GM20431 (cell line): Measurements from ENCODE around the gene FASN.

Source experiments
- in situ Hi-C: fragments of 300-500 bp; cut with MseI, MboI; formaldehyde crosslinking; loops from one replicate; pipeline ENCODE4 v1.15.0; 2020; ENCODE audit warnings: low sequenced_read_pairs; ENCODE audit not compliant: unreplicated experiment

The FASN gene

DNA sequence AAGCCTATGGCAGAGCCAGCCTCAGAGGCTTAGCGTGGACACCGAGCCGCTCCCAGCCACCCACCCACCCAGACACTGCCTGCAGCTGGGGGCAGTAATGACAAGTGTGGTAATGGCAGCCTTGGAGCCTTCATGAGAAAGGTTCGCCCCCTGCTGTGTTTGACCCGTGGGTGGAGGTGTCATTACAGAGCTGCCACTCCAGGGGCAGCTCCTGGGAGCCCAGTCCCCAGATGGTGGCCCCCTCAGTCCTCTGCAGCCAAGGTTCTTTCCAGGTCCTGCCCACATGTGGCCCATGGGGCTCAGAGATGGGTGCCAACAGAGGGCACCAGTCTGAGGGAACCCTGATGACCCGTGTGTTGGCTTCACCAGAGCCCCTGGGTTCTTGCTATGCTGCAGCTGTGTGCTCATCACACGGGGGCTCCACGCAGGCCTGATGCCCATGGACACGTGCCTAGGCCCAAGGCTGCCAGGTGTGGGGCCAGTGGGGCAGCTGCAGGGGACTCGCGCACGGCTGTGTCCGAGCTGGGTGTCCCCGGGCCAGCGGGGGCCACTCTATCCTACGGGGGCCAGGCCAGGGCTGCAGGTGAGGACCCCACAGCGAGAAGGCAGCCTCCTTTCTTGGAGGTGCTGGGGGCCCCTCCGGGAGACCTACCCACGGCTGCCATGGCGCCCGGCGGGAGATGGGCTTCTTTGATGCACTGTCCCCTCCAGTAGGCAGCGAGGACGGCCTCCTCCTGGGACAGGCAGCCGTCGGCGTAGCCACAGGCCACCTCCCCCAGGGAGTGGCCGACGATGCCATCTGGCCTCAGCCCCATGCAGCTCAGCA lies 8.1 kb downstream of the FASN start:
- in situ Hi-C loops = no loop called here

DNA sequence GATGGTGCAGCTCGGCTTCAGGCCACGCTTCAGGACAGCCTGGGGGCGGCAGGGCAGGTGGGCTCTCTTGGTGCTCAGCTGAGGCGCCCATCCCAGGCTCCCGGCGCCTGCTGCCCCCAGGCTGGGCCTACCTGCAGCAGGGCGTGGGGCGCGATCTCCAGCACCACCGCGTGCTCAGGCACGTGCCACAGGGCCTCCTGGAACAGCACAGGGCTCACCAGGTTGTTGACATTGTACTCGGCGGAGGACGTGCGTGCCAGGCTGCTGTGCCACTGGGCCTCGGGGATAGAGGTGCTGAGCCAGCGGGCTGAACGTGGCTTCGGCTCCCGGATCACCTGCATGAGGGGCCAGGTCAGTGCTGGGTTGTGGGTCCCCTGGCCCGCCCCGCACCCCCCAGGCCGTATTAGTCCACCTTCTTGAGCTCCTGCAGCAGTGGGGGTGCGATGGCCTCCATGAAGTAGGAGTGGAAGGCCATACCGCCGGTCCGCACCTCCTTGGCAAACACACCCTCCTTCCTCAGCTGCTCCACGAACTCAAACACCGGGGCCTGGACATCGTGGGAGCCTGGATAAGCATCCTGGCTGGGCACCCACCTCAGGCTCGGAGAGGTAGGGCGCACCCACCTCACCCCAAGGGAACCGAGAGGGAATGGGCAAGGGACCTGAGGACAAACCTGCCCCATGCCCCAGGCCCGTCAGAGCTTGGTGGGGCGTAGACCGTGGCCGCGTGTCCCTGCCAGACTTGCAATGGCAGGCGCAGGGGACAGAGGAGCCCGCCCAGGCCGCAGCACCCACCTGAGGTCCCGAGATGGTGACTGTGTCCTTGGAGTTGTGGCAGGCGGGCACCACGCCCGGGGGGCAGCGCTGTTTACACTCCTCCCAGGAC lies 9.0 kb downstream of the FASN start:
- in situ Hi-C loops = no loop called here

DNA sequence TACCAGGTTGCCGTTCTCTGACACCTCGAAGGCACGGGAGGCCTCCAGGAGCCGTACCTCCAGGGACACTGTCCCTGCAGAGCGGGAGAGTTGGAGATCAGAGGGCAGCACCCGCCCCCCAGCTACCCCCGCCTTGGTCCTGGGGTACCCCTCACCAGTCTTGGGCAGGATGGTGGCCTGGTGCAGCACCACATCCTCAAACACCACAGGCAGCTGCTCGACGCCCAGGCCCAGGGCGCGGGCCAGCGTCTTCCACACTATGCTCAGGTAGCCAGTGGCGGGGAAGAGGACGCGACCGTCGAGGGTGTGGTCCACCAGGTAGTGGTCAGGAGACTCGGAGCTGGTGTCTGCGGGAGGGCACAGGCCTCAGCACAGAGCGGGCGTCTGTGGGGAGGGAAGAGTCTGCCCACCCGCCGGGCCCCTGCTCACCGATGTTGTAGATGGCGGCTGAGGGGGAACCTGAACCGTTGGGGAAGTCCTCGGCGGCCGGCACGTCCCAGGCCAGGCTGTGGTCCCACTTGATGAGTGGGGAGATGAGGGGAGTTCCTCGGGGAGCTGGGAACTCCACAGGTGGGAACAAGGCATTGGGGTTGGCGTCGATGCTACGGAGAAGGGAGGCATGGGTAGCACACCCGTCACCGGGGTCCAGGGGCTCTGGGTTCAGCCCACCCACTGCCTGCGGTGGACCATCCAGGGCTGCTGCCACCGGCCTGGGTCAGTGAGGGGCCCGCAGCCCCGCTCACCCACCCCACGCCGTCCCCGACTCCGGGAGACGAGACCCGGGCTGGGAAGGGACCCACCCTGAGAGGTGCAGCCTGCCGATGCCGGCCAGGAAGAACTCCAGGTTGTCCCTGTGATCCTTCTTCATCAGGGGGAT lies 9.8 kb downstream of the FASN start:
- in situ Hi-C loops = no loop called here

DNA sequence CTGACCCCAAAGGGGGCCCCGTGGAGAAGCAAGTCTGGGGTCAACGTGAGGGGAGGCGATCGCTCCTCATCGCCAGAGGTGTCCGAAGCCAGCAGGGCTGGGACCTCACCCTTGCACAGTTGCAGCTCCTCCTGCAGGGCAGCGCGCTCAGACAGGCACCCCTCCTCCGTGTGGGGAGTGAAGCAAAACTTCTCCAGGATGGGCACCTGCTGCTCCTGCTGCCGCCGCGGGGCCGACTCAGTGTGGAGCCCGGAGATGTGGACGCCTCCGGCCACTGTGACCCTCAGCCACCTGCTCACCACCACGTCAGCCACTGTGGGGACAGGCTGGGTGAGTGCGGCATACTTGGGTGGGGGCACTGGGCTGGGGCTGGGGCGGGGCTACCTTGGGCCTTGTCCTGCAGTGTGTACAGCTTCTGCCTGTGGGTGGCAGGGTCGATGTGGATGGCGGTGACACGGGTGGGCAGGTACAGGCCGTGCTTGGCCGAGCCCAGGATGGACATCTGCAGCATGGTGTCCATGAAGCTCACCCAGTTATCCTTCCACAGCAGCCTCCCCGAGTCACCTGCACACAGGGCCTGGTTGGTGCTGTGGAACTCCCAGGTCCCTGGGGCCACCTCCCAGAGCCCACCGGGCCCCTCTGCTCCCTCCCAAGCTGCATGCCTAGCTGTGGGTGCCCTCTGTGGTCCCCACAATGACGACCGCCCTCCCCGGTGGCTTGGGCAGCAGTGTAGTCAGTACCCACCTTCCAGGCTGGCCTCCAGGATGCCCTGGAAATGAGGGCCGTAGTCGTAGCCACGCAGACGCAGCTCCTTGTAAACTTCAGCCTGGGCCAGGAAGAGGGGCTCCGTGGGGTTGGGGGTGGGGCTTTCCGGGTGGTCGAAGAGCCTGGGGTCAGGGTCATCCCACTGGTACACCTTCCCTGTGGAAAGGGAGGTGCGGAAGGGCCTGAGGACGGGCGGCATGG lies 10.8 kb downstream of the FASN start:
- in situ Hi-C loops = no loop called here

DNA sequence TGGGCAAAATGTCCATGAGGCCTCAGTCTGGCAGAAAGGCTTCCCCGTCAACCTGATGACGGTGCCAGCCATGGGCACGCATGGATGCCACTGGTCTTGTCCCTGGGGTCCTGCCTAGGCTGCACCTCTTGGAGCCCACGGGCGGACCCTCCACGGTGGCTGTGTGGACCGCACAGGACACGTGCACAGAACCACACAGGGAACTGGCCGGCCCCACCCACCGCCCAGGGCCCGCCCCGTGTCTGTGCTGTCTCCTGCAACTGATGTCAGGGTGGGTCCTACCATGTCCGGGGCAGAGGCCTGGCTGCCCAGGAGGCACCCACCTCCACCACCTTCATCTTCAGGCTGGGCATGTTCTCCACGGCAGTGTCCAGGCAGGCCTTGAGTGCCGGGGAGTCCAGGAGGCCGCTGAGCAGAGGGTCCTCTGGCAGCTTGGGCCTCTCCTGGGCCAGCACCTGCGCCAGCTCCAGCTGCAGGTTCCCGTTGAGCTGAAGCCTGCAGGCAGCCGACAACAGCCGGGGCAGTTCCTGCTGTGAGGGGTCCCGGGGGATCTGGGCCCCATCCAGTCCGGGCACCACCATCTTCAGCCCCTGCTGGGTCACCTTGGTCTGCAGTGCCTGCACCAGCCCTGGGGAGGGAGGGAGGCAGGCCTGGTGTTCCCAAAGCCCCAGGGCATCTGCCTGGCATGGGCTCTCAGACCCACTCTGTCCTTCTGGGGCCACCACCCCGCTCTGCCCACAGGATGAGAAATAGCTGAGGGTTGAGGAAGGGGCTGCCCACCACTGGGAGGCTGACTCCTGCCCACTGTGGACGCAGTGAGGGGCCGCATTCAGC lies 11.9 kb downstream of the FASN start:
- in situ Hi-C loops = no loop called here

DNA sequence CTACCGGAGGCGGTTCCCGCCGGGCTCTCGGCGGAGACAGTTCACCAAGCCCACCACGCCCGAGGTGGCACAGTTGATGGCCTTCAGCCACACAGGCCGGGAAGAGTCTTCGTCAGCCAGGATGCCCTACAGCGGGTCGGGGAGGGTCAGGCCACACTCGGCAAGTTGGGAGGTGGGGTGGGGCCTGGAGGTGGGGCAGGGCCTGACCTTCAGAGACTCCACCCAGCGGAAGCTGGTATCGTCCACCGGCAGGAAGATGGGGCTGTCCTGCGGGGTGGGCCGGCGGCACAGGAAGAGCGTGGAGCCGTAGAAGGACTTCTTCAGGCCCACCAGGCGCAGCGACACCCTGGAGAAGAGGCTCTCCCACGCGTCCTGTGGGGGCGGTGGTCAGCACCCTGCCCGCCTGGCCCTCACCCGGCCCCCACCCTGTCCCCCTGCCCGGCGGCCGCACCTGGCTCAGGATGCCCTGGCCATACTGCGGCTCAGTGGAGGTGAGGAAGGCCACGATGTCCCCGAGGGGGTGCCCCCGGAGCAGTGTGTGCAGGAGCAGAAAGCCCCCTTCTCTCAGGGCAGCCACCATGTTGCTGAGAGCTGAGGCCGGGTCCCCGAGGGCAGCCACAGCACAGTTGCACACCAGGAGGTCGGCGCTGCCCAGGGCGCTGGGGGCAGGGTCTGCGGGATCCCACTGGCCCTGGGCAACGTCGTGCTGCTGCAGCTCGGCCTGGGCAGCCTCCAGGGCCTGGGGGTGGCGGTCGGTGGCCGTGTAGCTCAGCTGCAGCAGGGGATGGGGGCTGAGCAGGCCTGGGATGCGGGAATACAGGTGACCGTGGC lies 12.8 kb downstream of the FASN start:
- in situ Hi-C loops = no loop called here

DNA sequence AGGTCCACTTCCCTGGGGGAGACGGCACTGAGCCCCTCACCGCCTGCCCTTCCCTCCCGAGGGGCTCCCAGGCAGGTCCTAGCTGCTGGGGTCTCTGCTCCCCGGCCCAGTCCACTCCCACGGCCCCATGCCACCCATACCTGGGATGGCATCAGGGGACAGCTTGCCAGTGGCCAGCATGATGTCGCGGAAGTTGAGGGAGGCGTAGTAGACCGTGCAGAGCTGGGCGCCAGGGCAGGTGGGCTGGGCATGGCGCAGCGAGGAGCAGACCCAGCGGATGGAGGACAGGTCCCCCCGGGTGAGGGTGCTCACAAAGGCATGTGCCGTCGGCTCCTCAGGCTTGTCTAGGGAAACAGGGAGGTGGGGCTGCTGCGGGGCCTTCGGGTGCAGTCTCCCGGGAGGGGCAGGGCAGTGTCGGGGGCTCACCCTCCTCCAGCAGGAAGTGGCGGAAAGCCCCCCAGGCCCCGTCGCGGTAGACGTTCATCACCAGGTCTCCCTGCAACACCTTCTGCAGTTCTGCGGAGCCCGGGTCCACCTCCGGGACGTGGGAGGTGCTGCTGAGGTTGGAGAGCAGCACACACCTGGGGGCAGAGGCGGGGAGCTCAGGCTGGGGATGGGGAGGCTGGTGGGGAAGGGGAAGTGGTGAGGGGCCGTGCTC lies 13.5 kb downstream of the FASN start:
- in situ Hi-C loops = no loop called here

DNA sequence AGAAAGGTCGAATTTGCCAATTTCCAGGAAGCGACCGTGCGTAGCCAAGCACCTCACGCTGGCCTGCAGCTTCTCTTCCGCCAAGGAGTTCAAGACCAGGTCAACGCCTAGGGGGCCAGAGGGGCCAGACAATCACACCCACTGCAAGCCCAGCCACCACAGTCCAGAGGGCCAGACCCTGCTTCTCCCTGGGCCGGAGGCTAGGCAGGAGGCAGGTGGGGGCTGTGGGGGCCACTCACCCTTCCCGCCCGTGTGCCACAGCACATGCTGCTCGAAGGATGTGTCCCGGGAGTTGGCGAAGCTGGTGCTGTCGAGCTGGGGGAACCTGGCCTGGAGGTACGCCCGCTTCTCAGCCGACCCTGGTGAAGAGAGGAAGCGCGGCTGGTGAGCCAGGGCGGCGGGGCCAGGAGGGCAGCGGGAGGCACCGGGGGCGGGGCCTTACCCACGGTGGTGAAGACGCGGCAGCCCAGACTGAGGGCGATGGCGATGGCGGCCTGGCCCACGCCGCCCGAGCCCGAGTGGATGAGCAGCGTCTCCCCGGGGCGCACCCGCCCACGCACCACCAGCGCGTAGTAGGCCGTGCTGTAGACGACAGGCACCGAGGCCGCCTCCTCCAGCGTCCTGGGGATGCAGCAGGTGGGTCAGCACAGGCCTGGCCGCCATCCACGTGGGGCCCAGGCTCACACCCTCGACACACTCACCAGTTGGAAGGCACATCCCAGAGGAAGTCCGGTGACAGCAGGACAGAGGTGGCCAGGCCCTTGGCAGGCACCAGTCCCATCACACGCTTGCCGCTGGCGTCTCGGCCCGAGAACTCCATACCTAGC lies 14.3 kb downstream of the FASN start:
- in situ Hi-C loops = no loop called here

DNA sequence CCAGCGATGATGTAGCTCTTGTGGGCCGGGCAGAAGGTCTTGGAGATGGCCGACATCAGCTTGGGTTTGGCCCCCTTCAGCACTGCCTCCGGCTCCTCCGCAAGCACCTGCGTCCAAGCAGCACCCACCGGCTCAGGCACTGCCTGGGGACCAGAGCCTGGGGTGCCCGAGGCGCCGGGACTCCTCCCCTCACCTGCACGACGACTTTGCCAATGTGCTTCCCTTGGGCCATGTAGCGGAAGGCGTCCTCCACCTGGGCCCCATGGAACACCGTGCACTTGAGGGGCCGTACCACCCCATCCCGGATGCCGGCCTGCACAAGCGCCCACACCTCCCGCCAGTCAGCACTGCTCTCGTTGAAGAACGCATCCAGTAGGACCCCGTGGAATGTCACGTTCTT lies 15.0 kb downstream of the FASN start:
- in situ Hi-C loops = no loop called here

DNA sequence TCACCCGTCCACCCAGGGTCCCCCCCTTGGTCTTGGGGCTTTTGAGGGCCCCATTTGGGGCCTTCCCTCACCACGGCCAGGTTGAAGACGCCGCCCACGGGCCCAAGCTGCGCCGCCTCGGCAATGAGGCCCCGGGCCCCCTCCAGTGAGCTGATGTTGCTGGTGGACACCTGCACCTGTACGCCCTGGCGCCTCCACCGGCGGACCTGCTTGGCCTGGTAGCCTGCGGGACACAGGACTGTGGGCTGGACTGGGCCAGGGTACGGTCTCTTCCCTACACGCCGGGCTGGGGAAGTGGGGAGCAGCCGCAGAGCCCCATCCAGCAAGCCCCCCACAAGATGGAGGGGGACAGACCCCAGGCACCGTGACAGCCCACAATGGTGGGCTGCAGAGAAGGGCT lies 15.6 kb downstream of the FASN start:
- in situ Hi-C loops = no loop called here

DNA sequence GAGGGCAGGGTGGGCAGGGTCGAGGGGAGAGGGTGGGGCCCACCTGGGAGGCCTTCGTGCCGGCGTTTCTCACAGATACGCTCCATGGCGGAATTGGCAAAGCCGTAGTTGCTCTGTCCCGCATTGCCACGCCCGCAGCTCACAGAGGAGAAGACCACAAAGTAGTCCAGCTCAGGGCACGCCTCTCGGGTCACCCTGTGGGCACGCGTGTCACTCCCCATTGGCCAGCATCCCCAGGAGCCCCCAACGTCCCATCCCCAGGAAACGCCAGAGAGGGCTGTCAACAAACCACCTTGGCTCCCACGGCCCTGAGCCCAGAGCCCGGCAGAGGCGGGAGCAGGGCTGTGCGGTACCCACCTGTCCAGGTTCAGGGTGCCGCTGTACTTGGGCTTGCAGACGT lies 16.1 kb downstream of the FASN start:
- in situ Hi-C loops = no loop called here

DNA sequence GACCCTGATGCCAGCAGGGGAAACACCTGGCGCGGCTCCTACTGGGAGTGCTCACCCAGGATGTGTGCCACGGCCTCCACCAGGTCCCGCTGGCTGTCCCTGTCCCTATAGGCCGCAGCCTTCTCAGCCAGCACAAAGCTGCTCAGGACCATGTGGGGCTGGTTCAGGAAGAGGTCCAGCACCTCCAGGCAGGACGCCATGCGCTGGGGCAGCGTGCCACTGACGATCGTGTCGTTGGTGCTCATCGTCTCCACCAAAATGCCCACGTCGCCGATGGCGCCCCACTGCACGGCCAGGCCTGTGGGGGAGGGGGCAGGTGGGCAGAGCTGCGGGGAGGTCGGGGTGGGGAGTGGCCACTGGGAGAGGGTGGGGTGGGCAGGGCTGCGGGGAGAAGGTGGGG lies 16.5 kb downstream of the FASN start:
- in situ Hi-C loops = no loop called here

DNA sequence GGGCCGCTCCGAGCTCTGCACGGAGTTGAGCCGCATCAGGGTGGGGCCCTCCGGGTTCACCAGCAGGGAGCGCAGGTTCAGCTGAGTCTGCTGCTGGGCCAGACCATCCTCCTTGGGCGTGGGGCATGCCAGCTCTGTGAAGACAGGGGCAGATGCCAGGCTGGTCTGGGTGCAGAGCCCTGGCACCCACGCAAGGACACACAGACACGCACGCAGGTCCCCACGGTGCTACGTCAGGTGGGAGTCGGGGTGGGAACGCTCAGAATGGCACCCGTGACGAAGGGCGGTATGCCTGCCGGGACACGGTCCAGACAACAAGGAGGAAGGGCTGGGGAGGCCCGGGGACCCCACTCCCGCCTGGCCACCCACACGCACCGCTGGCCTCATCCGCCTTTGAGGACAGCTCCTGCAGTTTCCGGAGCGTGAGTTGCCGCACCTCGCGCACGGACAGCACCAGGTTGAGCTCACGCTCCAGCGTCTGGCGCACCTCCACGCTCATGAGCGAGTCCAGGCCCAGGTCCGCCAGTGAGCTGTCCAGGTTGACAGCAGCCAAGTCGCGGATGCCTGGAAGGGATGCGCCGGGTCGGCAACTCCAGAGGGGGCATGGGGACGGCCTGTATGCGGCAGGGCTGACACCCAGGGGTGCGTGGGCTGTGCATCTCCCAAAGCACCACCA lies 17.1 kb downstream of the FASN start:
- in situ Hi-C loops = no loop called here

DNA sequence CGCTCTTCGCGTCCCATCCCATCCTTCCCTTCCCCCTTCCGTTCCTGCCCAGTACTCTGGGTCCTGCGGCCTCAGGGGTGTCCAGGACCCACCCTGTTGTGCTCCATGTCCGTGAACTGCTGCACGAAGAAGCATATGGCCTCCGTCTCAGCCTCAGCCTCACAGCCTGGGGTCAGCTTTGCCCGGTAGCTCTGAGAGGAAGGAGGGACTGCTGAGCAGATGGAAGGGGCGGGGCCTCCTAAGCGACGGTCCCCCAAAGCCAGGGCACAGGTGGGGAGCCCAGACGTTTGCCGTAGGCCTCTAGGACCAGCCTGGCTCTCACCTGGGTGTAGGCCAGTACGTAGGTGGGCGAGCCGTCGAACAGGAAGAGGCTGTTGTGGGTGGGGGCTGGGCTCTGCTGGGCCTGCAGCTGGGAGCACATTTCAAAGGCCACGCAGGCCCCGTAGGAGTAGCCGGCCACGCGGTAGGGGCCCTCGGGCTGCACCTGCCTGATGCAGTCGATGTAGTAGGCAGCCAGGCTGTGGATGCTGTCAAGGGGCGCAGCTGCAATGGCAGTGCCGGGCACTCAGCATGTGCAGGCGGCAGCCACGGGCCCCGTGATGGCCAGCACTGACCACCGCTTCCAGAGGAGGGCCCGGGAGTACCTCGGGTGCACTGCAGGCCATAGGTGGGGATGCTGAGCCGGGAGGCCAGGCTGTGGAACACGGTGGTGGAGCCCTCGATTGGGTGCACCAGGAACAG lies 17.8 kb downstream of the FASN start:
- in situ Hi-C loops = no loop called here
